ENCODE measurements around the gene CASTOR1.
A peak's percentile ranks its signal among the peaks of the same experiment; 100 is the strongest.

Gene CASTOR1

DNA sequence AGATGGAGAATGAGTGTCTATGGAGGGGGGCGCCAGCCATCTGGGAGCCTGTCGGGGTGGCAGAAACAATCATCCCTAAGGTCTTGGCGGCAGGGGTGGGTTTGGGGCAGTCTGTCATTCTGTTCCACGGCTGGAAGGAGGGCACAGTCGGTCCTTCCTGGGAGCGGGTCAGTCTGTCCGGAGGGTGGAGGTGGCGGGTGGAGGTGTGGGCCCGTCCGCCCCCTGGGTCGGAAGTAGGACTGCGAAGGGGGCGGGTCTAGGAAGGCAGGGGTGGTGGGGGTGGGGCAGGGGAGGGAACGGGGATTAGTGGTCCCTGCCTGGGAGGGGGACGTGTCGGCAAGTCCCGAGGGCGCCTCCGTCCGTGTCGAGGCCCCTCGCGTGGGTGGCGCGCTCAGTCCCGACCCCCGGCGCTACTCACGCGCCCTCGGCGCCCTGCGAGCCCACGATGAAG, 37.0 kb upstream of the CASTOR1 start:
- TF ChIP-seq, protein P1, sequence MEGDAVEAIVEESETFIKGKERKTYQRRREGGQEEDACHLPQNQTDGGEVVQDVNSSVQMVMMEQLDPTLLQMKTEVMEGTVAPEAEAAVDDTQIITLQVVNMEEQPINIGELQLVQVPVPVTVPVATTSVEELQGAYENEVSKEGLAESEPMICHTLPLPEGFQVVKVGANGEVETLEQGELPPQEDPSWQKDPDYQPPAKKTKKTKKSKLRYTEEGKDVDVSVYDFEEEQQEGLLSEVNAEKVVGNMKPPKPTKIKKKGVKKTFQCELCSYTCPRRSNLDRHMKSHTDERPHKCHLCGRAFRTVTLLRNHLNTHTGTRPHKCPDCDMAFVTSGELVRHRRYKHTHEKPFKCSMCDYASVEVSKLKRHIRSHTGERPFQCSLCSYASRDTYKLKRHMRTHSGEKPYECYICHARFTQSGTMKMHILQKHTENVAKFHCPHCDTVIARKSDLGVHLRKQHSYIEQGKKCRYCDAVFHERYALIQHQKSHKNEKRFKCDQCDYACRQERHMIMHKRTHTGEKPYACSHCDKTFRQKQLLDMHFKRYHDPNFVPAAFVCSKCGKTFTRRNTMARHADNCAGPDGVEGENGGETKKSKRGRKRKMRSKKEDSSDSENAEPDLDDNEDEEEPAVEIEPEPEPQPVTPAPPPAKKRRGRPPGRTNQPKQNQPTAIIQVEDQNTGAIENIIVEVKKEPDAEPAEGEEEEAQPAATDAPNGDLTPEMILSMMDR (IDR thresholded peaks at IDR 0.05; ENCODE audit: low read depth, low read length), result no peak
- peak overlapping the region; percentile 82 for H3K4me3 ChIP-seq (ENCODE audit: low read depth, low read length)

DNA sequence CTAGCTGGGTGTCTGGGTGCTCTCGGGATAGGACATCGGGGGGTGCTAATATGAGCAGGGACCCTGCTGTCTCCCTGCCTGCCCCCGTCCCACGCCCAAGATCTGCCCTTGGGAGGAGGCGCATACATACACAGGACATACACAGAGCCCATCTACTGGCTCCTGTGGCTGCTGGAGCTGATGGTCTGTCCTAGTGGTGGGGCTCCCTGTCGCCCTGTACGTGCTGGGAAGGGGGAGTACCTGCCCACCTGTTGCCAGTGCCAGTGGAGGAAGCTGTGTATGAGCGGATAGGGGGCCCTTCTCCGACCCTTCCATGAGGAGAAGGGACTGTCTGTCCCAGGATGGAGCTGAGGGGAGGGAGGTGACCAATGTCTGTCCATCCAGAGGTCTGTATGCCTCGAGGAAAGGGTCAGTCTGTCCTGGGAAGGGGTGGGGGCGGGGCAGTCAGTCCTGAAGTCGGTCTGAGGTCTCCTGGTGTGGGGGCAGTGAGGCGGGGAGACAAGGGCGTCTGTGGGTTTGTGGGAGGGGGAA, 36.5 kb upstream of the CASTOR1 start:
- H3K4me3 ChIP-seq (ENCODE audit: low read depth, low read length), result peak overlapping the region; percentile 82
- TF ChIP-seq, protein P1 (IDR thresholded peaks at IDR 0.05; ENCODE audit: low read depth, low read length), result no peak

DNA sequence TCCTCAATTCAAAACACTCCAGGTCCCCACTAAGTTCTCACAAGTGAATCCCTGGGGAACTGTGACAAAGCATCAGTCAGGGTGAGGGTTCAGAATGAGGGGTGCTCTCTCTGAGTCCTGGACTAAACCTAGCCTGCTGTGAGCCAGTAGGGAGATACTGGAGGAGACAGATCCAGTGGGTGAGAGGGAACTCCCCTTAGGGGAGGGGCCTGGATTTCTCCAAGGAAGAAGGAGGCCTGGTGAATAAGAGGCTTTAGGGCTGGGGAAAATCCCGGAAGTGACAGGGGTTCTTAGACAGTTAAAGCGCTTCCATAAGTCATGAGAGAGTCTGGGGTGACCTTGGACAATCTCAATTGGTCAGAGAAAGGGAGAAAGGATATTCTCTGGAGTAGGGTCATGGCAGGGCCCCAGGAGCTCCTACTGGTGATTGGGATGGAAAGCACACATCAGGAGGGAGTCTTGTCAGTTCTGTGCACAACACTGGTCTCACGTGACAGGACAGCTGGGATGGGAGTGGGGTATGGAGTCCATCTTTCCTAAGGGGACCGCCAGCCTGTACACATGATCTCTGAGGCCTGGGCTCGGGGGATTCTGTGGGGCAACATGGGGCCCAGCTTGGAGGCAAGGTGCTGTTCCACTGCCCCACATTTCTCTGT, 35.9 kb upstream of the CASTOR1 start:
- TF ChIP-seq, protein P1 (IDR thresholded peaks at IDR 0.05; ENCODE audit: low read depth, low read length), result no peak
- H3K4me3 ChIP-seq (ENCODE audit: low read depth, low read length), result peak overlapping the region; percentile 82

DNA sequence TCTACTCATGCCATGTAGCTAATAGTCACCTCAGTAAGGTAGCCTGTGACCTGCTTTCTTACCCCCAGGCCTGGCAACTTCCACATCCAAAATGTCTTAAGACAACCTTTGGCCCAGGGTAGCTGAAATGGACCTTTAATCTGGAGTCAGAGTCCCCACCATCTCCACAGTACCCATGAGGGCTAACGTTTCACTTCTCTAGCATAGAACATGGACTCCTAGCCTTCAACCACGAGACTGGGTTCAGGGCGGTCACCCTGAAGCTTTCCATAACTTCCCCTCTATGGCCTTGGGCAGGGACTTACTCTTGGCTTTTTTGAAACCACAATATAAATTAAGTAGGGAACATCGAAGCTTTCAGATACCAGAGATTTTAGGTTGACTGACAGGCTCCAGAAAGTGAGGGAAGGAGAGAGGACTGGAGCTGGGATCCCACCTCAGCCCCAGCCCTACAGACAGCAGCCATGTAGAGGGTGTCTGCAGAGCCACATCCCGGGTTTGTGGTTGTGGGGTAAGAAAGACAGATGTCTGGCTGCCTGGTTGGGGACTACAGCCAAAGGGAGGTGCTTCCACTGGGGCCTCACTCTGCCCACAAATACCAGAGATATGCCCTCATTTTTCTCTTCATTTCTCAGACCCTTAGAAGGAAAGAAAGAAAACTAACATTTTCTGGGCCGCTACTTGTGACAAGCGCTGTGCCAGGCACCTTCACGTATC, 34.9 kb upstream of the CASTOR1 start:
- TF ChIP-seq, protein P1 (IDR thresholded peaks at IDR 0.05; ENCODE audit: low read depth, low read length), result no peak
- peak overlapping the region; percentile 18; the same call in 1 of the 2 replicates for H3K4me3 ChIP-seq (ENCODE audit: low read depth, low read length)

DNA sequence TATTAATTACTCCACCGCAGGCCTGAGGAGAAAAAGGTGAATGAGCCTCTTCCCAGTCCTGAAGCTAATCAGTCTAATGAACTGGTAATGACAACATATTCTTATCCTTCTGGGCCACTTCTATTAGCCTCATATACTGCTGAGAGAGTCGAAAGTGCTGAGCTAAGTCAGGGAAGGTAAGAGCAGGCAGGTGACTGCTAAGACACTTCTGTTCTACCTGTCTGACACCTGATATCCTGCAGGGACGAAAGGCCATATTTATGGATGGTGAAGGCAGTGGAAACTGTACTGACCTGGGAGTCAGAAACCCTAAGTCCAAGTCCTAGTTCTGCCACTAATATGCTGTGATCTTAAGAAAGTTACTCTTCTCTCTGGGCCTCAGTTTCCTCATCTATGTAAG, 33.9 kb upstream of the CASTOR1 start:
- no peak overlapping the region for H3K4me3 ChIP-seq (ENCODE audit: low read depth, low read length)
- TF ChIP-seq, protein P1 (IDR thresholded peaks at IDR 0.05; ENCODE audit: low read depth, low read length), result no peak

DNA sequence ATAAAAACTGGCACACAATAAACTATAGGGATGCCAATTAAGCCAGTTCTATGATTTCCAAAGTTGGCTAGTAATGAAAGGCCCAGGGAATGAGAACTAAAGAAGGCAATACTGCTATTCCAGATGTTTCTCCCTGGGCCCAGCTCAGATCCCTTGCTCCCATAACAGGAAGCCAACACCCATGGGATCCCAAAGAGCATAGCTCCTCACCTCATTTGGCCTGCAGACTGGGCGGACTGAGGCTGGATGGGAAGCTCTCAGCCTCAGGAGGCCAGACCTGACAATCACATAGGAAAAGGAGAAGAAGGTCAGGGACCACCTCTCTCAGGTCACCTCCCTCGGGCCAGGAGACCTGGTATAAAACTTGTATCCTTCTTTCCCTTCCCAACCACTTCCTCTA, 32.2 kb upstream of the CASTOR1 start:
- TF ChIP-seq, protein P1 (IDR thresholded peaks at IDR 0.05; ENCODE audit: low read depth, low read length), result no peak
- H3K4me3 ChIP-seq (ENCODE audit: low read depth, low read length), result no peak overlapping the region

DNA sequence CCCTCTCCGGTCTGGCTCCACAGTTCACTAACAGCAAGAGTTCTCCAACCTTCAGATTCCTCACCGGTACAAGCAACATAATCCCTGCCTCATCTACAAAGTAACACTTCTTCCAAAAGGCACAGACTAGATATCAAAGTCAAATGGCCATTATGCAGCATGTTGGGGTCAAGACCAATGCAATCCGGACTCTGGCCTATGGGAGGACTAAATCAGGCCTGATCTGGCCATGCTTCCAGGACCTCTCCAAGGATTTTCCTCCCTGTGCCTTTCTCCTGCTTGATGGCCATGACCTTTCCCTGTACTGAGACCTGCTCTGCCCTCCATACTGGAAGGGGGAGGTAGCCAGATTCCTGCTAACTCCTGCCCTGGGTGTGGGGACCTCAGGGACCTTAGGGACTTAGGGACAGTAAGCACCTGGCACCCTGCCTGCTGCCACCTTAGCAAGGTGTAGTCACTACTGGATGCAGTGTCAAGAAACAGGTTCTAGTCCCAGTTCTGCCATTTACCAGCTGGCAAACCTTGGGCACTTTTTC, 30.8 kb upstream of the CASTOR1 start:
- no peak overlapping the region for H3K4me3 ChIP-seq (ENCODE audit: low read depth, low read length)
- TF ChIP-seq, protein P1 (IDR thresholded peaks at IDR 0.05; ENCODE audit: low read depth, low read length), result no peak
